ENCODE results near the gene MXI1.

MXI1 gene

DNA sequence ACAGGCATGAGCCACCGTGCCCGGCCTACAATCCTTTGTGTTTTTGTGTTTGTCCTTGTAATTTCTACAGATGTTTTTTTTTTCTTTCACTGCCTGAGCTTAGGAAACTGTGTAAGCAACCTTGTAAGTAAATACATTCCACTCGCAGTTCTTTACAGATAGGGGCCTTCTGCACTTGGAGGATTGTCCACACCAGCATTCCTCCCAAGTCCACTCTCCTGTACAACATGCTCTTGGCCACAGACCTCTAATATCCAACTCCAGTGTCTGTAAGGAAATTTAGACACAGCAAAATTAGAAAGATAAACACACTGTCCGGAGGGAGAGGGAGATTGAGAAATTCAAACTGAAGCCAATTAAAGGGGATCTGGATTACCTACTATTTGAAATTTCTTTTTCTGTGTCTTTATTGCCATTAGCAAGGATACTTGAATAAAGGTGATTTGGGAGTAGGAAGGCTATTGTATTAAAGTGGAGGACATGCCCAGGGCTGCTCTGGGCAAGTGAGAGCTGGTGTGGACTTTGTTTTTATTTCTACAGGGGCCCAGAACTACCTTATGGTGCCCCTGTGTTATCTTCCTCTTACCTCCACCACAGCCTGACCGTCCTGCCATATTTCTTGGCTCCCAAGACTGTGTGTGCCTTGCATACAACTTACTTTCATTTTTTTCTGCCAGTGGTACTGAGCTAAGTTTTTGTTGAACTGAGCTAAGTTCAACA, 9.7 kb downstream of the MXI1 start:
- CTCF ChIA-PET: interaction anchor here (0.8 to 3.3 kb wide), 2 partner anchors 9 to 333 kb away, joined by 3 to 10 read pairs; partner anchors contain the start of gene MXI1
- no peak for DNase-seq (ENCODE audit: low read depth, low spot score)
- no peak overlapping the region for H3K4me3 ChIP-seq (ENCODE audit: low read depth, low read length)
- TF ChIP-seq, protein P1, sequence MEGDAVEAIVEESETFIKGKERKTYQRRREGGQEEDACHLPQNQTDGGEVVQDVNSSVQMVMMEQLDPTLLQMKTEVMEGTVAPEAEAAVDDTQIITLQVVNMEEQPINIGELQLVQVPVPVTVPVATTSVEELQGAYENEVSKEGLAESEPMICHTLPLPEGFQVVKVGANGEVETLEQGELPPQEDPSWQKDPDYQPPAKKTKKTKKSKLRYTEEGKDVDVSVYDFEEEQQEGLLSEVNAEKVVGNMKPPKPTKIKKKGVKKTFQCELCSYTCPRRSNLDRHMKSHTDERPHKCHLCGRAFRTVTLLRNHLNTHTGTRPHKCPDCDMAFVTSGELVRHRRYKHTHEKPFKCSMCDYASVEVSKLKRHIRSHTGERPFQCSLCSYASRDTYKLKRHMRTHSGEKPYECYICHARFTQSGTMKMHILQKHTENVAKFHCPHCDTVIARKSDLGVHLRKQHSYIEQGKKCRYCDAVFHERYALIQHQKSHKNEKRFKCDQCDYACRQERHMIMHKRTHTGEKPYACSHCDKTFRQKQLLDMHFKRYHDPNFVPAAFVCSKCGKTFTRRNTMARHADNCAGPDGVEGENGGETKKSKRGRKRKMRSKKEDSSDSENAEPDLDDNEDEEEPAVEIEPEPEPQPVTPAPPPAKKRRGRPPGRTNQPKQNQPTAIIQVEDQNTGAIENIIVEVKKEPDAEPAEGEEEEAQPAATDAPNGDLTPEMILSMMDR (IDR thresholded peaks at IDR 0.05; ENCODE audit: insufficient read depth, low read length, missing control alignments): no peak
- POLR2A ChIA-PET: no interaction called here

DNA sequence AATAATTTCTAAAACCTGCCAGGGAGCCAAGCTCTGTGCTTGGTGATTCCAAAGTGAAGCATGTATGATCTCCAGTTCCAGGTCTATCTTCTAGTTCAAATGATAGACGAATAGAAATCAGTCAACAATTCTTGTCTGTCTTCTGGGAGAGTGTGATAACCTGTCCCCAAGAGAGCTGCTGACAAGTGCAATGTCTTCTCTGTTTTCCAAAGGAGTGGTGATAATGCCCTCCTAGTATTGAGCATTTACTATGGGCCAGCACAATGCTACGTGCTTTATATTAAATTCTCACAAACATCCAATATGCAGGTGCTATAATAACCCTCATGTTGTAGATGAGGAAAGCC, 10.2 kb downstream of the MXI1 start:
- no peak for DNase-seq (ENCODE audit: low read depth, low spot score)
- TF ChIP-seq, protein P1 (IDR thresholded peaks at IDR 0.05; ENCODE audit: insufficient read depth, low read length, missing control alignments): no peak
- CTCF ChIA-PET: interaction anchor here (0.8 to 3.3 kb wide), 2 partner anchors 9 to 334 kb away, joined by 3 to 10 read pairs; partner anchors contain the start of gene MXI1
- no peak overlapping the region for H3K4me3 ChIP-seq (ENCODE audit: low read depth, low read length)
- POLR2A ChIA-PET: no interaction called here

DNA sequence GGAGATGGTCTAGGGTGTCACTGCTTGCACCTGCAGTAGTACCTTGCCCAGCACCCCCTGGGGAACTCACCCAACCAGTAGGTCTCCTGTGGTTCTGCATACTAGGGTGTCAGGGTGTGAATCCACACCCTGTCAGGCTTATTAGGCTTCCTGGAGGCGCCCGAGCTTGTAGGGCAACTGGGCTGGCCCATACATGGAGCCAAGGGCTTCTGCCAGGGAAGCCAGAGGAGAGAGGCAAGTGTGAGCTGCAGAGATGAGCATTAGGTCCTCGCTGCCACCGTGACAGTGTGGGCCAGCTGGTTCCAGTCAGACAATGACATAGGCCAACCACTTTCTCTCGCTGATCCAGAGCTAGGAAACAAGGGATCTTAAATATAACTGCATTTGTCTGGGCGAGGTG, 11.2 kb downstream of the MXI1 start:
- no peak for DNase-seq (ENCODE audit: low read depth, low spot score)
- CTCF ChIA-PET: interaction anchor here (1.2 to 6.0 kb wide), 5 partner anchors 8 to 82 kb away, joined by 3 to 40 read pairs (median 4); partner anchors contain the start of gene MXI1
- TF ChIP-seq, protein P1 (IDR thresholded peaks at IDR 0.05; ENCODE audit: insufficient read depth, low read length, missing control alignments): no peak
- H3K4me3 ChIP-seq (ENCODE audit: low read depth, low read length): no peak overlapping the region
- POLR2A ChIA-PET: no interaction called here

DNA sequence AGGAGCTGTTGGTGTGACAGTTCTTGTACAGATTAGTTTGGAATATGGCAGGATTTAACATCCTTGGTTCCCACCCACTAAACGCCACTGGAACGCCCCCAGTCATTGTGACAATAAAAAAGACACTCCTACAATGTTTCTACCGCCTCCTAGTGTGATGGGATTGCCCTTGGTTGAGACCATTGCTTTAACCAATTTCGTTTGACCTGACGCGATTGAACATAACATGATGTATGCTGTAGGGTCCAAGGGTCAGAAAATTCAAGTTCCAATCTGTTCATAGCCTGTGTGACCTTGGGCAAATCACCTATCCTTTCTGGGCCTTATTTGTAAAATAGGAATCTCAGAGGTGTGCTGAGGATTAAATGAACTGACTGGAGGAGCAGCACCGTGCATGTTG, 12.5 kb downstream of the MXI1 start:
- POLR2A ChIA-PET: no interaction called here
- TF ChIP-seq, protein P1 (IDR thresholded peaks at IDR 0.05; ENCODE audit: insufficient read depth, low read length, missing control alignments): no peak
- CTCF ChIA-PET: interaction anchor here (0.7 to 6.0 kb wide), 6 partner anchors 9 to 336 kb away, joined by 3 to 40 read pairs (median 4); partner anchors contain the start of gene MXI1
- H3K4me3 ChIP-seq (ENCODE audit: low read depth, low read length): no peak overlapping the region
- DNase-seq (ENCODE audit: low read depth, low spot score): no peak

DNA sequence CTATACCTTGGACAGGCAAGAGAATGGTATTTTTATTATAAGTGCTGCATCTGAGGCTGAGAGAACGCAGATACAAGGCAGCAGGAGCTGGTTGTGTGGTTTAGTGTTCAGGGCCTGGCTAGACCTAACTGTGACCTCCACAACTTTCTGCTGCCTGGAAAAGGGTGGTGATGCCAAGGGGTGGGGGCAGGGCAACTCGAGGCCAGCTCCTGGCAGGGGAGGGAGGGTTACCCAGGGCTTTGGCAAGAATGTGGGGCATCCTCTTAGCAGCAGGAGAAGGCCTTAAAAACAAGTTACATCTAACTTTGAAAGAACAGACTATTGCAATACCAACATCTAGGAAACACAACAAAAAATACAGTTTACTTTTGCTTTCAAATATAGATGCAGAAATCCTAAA, 13.0 kb downstream of the MXI1 start:
- CTCF ChIA-PET: interaction anchor here (0.7 to 6.0 kb wide), 6 partner anchors 10 to 337 kb away, joined by 3 to 40 read pairs (median 7); partner anchors contain the start of gene MXI1
- no peak for DNase-seq (ENCODE audit: low read depth, low spot score)
- TF ChIP-seq, protein P1 (IDR thresholded peaks at IDR 0.05; ENCODE audit: insufficient read depth, low read length, missing control alignments): no peak
- no peak overlapping the region for H3K4me3 ChIP-seq (ENCODE audit: low read depth, low read length)
- POLR2A ChIA-PET: no interaction called here

DNA sequence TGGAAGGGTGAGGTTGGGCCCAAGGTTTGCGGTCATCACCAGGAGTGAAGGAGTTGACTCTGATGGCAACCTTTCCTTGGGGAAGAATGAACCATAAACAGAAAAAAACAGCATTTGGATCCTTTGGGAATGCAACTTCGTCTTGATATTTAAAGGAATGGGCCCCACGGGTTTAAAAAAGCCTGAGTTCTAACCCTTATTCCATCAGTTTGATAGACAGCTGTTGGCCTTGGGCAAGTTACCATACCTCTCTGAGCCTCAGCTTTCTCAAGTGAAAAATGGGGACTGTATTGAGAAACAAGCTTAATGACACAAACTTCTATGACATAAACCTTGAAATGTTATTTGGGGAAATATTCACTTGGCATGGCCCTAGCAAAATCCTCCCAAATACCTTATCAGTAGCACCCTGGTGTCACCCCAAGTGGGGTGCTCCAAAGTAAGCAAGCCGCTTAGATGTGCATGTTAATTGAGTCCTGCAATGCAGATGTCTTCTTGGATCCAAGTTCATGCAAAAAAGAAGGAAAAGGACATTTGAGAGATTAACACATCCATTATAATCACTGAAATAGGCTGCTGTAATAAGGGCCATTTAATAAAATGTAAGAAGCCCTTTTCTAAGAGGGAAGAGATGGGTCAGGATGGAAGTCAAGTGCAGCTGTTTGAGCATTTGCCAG, 13.8 kb downstream of the MXI1 start:
- no peak for DNase-seq (ENCODE audit: low read depth, low spot score)
- TF ChIP-seq, protein P1 (IDR thresholded peaks at IDR 0.05; ENCODE audit: insufficient read depth, low read length, missing control alignments): no peak
- POLR2A ChIA-PET: interaction anchor here (0.8 to 1.3 kb wide), 3 partner anchors 10 to 80 kb away, joined by 6 to 7 read pairs (median 6); no protein-coding TSS in a partner anchor
- H3K4me3 ChIP-seq (ENCODE audit: low read depth, low read length): peak overlapping the region; percentile 61
- CTCF ChIA-PET: interaction anchor here (0.6 to 6.0 kb wide), 8 partner anchors 11 to 337 kb away, joined by 3 to 40 read pairs (median 5); no protein-coding TSS in a partner anchor
